GM12878 (cell line): ENCODE data around the gene VMP1. TPM values are rescaled to one million over a fixed set of nuclear protein-coding genes. Genes with fewer than 3 reads are reported as not detected.

ENCODE experiments used
- MLLT1 ChIP-seq: fragments of 450-650 bp; IDR thresholded peaks from 2 replicates; pipeline ENCODE4 v1.6.1; 2016; ENCODE audit warnings: mild to moderate bottlenecking
- NFIC ChIP-seq: IDR thresholded peaks from 2 replicates; pipeline ENCODE4 v1.6.1; 2012; ENCODE audit warnings: low read depth, mild to moderate bottlenecking, inconsistent platforms, low read length, moderate library complexity
- NFYB ChIP-seq: IDR thresholded peaks from 2 replicates; pipeline ENCODE4 v1.6.1; 2011; ENCODE audit warnings: low read depth, mild to moderate bottlenecking, low read length, improper control_type of control experiment, moderate library complexity; ENCODE audit not compliant: insufficient read depth
- POLR2AphosphoS5 ChIP-seq: IDR thresholded peaks from 2 replicates; pipeline ENCODE4 v1.6.1; 2011; ENCODE audit warnings: mild to moderate bottlenecking, low read length, inconsistent platforms
- ZNF274 ChIP-seq: IDR thresholded peaks from one replicate; pipeline ENCODE4 v1.8.0; 2011; ENCODE audit not compliant: insufficient read length, insufficient read depth
- polyA plus RNA-seq, 11 experiments: library from polyadenylated mRNA; depleted of rRNA in 4 of 11; unstranded in 6 of 11; stranded (reverse) in 5 of 11; fragments of >200 nt; fragmentation: Nextera tagmentation in 4 of 11; fragmentation: Illumina TruSeq in 1 of 11; extraction: Ambion mirVana in 4 of 11; extraction: Trizol in 1 of 11; gene quantifications; 1 replicate in 1 of 11; 2 replicates in 10 of 11; pipeline versions ENCODE4 v1.2.1 to v1.2.3, GENCODE V29; 2011 to 2016; ENCODE audit warnings: inconsistent platforms in 2 of 11, missing spikeins in 2 of 11, low read depth in 1 of 11
- total RNA-seq, 4 experiments: library from RNA; depleted of rRNA in 3 of 4; stranded (reverse); fragments of >200 nt in 3 of 4; fragmentation: Illumina TruSeq in 1 of 4; extraction: Trizol in 1 of 4; gene quantifications; 2 replicates each; pipeline versions ENCODE4 v1.2.1 to v1.2.3, GENCODE V29; 2013 to 2021
- TF ChIP-seq, protein P1 (sequence below): fragments of 450-650 bp; IDR thresholded peaks from 2 replicates; pipeline ENCODE4 v1.6.1; 2017; ENCODE audit warnings: mild to moderate bottlenecking, moderate library complexity
- TF ChIP-seq, protein P2 (sequence below): IDR thresholded peaks from 2 replicates; pipeline ENCODE4 v1.6.1; 2012; ENCODE audit warnings: low read length, inconsistent platforms
- TF ChIP-seq, protein P3 (sequence below): fragments of 450-650 bp; formaldehyde crosslinking; IDR thresholded peaks from 2 replicates; pipeline ENCODE4 v1.4.0; 2020; ENCODE audit warnings: mild to moderate bottlenecking, moderate library complexity
- TF ChIP-seq, protein P4 (sequence below): fragments of 450-650 bp; formaldehyde crosslinking; IDR thresholded peaks from 2 replicates; pipeline ENCODE4 v1.5.0; 2022; ENCODE audit warnings: mild to moderate bottlenecking, missing genetic modification characterization
- TF ChIP-seq, protein P5 (sequence below): IDR thresholded peaks from 2 replicates; pipeline ENCODE4 v1.6.1; 2012; ENCODE audit warnings: low read depth, low read length, improper control_type of control experiment

Gene VMP1
- total and polyA plus RNA-seq, 10 of the 15 experiments (the other 5 are each of a cell fraction or from before 2014, with no cell fraction given) = 88.4 to 199 (median 132) TPM

DNA sequence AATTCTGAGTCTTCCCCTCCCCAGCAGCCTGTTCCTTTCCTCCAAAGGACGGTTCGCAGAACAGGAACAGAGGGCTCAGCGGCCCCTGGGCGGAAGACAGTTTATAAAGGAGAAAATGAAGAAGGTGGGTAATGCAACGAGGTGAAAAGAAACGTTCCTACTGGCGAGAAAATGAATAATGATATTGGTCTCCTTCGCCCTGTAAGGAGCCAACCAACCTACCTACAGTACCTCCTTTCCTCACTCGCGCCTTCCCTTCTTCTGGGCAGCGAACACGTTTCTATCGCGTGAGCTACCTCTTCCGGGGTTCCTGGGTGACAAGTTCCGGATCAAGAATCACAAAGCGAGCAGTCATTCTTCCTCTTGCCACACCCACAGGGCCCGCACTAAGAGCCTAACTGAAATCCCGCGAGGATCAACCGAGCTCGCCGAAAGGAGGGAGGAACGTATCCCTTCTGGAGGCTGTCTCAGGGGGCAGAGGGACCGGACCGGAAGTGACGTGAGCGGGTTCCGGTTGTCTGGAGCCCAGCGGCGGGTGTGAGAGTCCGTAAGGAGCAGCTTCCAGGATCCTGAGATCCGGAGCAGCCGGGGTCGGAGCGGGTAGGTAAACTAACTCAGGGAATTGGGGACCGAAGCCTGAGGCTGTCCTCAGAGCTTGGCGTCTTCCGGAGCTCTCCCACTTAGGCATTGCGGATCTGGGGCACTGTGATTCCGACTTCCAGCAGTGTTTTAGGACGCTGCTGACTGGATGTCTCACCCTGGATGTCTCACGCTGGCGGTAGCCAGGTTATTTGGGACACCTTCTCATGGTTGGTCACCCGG is at the start of gene VMP1, which contains the start of gene PTRH2 (continued):
- TF ChIP-seq, protein P1, sequence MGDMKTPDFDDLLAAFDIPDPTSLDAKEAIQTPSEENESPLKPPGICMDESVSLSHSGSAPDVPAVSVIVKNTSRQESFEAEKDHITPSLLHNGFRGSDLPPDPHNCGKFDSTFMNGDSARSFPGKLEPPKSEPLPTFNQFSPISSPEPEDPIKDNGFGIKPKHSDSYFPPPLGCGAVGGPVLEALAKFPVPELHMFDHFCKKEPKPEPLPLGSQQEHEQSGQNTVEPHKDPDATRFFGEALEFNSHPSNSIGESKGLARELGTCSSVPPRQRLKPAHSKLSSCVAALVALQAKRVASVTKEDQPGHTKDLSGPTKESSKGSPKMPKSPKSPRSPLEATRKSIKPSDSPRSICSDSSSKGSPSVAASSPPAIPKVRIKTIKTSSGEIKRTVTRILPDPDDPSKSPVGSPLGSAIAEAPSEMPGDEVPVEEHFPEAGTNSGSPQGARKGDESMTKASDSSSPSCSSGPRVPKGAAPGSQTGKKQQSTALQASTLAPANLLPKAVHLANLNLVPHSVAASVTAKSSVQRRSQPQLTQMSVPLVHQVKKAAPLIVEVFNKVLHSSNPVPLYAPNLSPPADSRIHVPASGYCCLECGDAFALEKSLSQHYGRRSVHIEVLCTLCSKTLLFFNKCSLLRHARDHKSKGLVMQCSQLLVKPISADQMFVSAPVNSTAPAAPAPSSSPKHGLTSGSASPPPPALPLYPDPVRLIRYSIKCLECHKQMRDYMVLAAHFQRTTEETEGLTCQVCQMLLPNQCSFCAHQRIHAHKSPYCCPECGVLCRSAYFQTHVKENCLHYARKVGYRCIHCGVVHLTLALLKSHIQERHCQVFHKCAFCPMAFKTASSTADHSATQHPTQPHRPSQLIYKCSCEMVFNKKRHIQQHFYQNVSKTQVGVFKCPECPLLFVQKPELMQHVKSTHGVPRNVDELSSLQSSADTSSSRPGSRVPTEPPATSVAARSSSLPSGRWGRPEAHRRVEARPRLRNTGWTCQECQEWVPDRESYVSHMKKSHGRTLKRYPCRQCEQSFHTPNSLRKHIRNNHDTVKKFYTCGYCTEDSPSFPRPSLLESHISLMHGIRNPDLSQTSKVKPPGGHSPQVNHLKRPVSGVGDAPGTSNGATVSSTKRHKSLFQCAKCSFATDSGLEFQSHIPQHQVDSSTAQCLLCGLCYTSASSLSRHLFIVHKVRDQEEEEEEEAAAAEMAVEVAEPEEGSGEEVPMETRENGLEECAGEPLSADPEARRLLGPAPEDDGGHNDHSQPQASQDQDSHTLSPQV = no peak
- TF ChIP-seq NFIC (no peak), MLLT1 (peak; percentile 14; the same call in 1 of the 2 replicates), ZNF274 (no peak), POLR2AphosphoS5 (peak; percentile 99), NFYB (no peak)
- TF ChIP-seq, protein P2, sequence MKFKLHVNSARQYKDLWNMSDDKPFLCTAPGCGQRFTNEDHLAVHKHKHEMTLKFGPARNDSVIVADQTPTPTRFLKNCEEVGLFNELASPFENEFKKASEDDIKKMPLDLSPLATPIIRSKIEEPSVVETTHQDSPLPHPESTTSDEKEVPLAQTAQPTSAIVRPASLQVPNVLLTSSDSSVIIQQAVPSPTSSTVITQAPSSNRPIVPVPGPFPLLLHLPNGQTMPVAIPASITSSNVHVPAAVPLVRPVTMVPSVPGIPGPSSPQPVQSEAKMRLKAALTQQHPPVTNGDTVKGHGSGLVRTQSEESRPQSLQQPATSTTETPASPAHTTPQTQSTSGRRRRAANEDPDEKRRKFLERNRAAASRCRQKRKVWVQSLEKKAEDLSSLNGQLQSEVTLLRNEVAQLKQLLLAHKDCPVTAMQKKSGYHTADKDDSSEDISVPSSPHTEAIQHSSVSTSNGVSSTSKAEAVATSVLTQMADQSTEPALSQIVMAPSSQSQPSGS = no peak; the same call in 1 of the 2 replicates
- TF ChIP-seq, protein P3, sequence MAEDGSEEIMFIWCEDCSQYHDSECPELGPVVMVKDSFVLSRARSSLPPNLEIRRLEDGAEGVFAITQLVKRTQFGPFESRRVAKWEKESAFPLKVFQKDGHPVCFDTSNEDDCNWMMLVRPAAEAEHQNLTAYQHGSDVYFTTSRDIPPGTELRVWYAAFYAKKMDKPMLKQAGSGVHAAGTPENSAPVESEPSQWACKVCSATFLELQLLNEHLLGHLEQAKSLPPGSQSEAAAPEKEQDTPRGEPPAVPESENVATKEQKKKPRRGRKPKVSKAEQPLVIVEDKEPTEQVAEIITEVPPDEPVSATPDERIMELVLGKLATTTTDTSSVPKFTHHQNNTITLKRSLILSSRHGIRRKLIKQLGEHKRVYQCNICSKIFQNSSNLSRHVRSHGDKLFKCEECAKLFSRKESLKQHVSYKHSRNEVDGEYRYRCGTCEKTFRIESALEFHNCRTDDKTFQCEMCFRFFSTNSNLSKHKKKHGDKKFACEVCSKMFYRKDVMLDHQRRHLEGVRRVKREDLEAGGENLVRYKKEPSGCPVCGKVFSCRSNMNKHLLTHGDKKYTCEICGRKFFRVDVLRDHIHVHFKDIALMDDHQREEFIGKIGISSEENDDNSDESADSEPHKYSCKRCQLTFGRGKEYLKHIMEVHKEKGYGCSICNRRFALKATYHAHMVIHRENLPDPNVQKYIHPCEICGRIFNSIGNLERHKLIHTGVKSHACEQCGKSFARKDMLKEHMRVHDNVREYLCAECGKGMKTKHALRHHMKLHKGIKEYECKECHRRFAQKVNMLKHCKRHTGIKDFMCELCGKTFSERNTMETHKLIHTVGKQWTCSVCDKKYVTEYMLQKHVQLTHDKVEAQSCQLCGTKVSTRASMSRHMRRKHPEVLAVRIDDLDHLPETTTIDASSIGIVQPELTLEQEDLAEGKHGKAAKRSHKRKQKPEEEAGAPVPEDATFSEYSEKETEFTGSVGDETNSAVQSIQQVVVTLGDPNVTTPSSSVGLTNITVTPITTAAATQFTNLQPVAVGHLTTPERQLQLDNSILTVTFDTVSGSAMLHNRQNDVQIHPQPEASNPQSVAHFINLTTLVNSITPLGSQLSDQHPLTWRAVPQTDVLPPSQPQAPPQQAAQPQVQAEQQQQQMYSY = no peak
- TF ChIP-seq, protein P4, sequence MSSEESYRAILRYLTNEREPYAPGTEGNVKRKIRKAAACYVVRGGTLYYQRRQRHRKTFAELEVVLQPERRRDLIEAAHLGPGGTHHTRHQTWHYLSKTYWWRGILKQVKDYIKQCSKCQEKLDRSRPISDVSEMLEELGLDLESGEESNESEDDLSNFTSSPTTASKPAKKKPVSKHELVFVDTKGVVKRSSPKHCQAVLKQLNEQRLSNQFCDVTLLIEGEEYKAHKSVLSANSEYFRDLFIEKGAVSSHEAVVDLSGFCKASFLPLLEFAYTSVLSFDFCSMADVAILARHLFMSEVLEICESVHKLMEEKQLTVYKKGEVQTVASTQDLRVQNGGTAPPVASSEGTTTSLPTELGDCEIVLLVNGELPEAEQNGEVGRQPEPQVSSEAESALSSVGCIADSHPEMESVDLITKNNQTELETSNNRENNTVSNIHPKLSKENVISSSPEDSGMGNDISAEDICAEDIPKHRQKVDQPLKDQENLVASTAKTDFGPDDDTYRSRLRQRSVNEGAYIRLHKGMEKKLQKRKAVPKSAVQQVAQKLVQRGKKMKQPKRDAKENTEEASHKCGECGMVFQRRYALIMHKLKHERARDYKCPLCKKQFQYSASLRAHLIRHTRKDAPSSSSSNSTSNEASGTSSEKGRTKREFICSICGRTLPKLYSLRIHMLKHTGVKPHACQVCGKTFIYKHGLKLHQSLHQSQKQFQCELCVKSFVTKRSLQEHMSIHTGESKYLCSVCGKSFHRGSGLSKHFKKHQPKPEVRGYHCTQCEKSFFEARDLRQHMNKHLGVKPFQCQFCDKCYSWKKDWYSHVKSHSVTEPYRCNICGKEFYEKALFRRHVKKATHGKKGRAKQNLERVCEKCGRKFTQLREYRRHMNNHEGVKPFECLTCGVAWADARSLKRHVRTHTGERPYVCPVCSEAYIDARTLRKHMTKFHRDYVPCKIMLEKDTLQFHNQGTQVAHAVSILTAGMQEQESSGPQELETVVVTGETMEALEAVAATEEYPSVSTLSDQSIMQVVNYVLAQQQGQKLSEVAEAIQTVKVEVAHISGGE = 0 out of 2 replicates have a peak, but pooled peaks have one; percentile 39
- TF ChIP-seq, protein P5, sequence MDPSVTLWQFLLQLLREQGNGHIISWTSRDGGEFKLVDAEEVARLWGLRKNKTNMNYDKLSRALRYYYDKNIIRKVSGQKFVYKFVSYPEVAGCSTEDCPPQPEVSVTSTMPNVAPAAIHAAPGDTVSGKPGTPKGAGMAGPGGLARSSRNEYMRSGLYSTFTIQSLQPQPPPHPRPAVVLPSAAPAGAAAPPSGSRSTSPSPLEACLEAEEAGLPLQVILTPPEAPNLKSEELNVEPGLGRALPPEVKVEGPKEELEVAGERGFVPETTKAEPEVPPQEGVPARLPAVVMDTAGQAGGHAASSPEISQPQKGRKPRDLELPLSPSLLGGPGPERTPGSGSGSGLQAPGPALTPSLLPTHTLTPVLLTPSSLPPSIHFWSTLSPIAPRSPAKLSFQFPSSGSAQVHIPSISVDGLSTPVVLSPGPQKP = peak; percentile 98
